SHP77 treated with DMSO at 0.1 percent for 48 hours (cell line): ENCODE results near the gene ANKFN1.

Experiments
- DNase-seq: peaks from one replicate; lab custom pipeline; 2025; lab: John Stamatoyannopoulos, UW

Gene ANKFN1

GRCh38 chr17:56436142-56436541 lies 282.9 kb downstream of the ANKFN1 start:
- DNase-seq = no peak

DNA sequence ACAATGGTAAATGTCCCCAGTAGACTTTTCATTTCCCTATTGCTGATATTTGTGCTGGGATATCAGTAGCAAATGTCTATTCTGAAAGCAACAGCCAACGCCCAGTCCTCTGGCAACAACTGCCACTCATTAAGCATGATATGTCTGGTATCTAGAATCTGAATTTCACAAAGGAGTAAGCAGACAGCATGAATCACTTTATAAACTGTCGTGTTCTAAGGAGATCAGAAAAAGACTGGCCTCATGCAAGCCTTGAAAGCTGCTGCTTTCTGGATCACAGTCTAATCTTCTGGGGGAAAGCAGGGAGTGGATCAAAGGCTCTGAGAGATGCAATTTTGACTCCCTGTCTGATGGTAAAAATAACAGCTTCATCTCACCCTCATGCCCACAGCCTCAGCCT lies 287.1 kb downstream of the ANKFN1 start:
- DNase-seq = no peak

DNA sequence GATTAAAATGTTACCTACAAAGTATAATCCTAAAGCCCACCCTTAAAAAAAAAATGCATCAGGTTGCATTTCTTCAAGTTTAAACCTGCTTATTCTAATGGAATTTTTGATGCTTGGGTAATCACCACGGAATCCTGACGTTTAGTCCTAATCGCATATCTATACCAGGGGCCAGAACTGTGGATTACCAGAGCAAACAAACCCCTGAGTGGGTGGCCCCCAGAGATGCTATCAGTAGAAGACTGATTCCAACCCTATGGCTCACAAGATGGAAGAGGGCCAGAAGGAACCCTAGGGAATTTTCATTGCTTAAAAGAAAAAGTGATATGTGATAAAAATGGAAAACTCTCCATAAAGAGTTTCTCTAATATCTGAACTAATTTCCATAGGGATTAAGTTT lies 288.0 kb downstream of the ANKFN1 start:
- no peak for DNase-seq

DNA sequence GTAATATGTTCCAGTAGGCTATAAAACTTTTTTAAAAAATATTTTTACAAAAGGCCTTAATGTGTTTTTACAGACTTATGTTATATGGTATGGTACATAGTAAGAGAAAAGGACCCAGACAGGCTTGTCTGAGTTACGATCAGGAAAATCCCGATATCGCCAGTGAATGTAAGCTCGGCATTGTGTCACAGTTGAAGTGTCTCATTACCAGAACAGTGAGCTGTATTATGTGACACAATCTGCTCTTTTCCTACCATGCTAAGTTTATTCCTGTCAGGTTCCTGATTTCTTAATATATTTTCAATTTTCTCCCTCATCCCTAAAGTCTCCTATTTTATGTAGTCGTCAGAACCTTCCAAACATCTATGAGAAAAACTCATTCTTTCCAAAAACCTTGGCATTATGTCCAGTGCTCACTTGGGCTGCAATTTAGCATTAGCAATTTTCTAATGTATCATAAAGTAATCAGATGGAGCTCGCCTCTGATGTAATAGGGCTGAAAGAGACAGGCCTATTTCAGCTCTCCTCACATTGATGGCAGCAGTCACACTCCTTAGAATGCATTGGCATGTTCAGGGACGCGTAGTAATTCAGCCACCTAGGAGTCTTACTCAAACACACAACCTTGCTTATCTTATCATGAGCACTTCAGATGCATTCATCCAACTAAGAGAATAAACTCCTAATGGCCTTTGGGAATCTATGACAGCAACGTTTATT lies 292.6 kb downstream of the ANKFN1 start:
- DNase-seq = no peak

DNA sequence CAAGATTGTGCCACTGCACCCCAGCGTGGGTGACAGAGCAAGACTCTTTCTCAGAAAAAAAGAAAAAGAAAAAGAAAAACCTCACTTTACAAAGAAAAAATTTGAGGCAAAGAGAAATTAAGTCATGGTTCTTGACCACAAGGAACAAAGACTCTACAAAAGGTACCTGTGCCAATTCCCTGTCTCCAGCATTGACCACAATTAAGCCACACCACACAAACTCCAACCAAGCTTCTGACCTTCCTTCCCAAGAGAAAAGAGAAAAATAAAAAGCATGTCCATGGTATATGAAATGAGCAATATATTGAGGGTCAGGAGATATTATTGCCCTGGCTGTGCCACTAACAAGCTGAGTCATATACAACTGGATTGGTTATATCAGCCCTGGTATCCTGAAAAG lies 293.9 kb downstream of the ANKFN1 start:
- DNase-seq = no peak

DNA sequence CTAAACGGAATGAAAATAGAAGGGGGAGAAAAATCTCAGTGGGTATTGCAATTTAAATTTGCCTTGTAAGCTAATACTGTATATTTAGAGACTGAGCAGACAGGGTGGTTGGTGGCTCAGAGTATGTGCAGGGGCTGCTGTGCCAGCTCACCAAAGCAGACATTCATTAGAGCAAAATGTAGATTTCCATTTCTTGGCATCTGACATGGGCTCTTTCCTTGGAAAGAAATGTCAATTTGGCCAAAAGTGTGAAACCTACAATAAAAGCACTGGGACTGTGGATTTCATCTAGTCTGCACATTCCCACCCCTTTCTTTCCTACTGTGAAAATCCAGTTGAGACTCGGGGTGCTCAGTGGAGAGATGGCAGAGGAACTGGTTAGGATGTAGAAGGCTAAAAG lies 295.1 kb downstream of the ANKFN1 start:
- no peak for DNase-seq

- DNase-seq = no peak
Measured at GRCh38 chr17:56449176-56449575, 295.9 kb downstream of the ANKFN1 start.

DNA sequence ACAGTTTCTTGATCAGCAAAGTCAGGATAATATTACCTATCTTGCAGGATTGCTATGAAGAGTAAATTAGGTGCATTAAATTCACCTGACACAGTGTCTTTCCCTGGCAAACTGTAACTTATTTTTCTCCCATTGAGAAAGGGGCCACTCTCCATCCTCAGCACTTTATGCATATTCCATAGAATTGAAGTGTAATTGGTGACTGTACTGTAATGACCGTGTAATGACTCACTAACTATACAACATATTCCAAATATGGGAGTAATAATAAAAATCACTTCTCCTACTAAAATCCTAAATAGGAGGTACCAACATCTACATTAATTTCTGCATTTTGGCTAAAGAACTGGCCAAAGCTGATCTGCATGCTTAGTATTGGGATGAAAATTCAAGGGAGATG lies 298.4 kb downstream of the ANKFN1 start:
- no peak for DNase-seq

GRCh38 chr17:56452461-56452860 lies 299.2 kb downstream of the ANKFN1 start:
- DNase-seq = no peak

- DNase-seq = no peak
Measured at GRCh38 chr17:56457501-56457900, 304.2 kb downstream of the ANKFN1 start.

- DNase-seq = no peak
Measured at GRCh38 chr17:56465886-56466285, 312.6 kb downstream of the ANKFN1 start.

DNA sequence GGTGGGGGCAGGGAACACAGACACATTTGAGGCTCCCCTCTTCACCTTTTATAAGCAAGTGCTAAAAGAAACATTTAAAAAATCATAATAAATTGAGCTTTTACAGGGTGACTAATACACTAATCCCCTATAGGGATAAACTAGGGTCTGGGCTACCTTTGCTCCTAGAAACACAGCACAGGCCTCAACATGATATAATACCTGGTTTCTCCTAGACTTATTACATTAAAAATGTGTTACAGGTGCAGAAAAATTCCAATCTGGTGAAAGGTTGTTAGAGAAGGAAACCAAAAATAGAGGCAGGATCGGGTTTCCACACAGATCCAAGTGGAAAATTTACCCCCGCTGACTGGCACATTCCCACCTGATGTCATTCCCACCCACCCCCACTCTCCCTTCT lies 315.6 kb downstream of the ANKFN1 start:
- DNase-seq = no peak

DNA sequence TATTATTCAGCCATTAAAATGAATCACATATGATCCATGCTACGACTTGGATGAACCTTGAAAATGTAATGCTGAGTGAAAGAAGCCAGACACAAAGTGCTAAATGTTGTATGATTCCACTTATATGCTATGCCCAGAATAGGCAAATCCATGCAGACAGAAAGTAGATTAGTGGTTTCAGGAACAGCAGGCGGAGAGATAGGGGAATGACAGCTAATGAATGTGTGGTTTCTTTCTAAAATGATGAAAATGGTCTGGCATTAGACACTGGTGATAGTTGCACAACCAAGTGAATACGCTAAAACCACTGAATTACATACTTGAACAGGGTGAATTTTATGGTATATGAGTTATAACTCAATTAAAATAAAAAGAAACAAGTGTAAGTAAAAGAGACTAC lies 318.4 kb downstream of the ANKFN1 start:
- no peak for DNase-seq

DNA sequence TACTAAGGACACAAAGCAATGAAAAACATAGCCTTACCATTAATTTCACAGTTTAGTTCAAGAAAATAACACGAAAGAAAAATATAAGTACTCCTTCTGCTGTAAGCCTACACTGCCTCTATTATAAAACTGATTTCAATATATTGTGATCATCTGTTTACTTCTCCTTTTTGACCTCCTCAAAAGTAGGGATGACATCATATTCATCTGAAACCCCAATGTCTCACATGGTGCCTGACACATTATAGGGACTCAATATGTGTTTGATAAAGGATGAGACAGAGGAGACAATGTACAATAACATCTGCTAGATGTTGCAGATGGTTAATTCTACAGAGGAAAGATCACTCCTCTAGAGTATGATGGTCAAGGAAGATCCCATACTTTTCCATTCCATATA lies 321.8 kb downstream of the ANKFN1 start:
- no peak for DNase-seq

- DNase-seq = no peak
Measured at GRCh38 chr17:56478836-56479447, 325.7 kb downstream of the ANKFN1 start.

- DNase-seq = no peak
Measured at GRCh38 chr17:56480501-56480900, 327.2 kb downstream of the ANKFN1 start.

GRCh38 chr17:56481659-56482058 lies 328.4 kb downstream of the ANKFN1 start:
- no peak for DNase-seq

- DNase-seq = no peak
Measured at GRCh38 chr17:56482229-56482628, 329.0 kb downstream of the ANKFN1 start.

DNA sequence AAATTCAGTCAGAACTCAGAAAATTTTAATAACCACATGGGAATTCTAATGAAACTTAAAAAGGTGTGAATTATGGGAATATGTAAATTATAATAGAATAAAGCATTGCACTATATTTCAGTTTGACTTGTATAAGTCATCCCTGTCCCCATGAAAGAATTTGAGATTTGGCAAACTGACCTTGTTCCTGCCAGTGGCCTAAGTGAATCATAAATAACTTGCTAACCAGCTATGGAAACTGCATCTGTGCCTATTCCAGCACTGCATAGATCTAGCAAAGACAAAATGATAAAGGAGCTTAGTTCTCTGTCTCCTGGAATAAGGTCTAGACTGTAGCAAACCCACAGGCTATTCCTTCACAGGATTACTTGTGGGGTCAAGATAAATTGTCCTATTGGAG lies 333.5 kb downstream of the ANKFN1 start:
- DNase-seq = no peak

DNA sequence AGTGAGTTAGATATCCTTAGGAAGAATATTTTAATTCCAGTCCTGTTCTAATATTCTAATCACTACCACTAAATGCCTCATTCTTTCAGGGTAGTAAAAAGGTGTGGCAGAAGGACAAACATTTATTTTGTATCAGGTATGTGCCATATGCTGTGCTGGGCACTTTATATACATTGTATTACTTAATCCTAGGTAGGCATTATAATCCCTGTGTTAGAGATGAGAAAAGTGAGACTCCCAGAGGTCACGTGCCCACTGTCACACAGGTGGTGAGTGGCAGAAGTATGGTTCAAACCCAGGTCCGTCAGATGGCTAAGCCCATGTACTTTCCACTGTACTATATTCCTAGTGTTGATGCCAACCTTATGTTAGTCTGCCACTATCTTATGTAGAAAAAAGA lies 335.5 kb downstream of the ANKFN1 start:
- DNase-seq = no peak

GRCh38 chr17:56489980-56490379 lies 336.7 kb downstream of the ANKFN1 start:
- no peak for DNase-seq

DNA sequence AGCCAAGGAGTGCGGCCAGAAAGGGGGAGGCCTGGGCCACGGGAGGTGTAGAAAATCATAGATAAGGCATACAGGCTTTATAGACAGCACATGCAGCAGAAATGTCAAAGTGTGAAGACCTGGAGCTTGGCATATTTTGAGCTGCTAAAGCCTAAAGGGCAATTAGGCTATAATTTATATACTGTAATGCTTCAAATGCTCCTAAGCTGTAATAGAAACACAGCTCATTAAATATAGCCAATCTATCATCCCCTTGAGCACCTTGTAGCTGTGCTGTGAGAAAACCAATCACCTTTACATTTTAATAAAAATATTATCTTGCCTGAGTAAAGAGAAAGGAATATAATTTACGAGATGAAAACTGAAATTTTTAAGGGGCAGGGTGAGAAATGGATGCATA lies 342.3 kb downstream of the ANKFN1 start:
- no peak for DNase-seq

DNA sequence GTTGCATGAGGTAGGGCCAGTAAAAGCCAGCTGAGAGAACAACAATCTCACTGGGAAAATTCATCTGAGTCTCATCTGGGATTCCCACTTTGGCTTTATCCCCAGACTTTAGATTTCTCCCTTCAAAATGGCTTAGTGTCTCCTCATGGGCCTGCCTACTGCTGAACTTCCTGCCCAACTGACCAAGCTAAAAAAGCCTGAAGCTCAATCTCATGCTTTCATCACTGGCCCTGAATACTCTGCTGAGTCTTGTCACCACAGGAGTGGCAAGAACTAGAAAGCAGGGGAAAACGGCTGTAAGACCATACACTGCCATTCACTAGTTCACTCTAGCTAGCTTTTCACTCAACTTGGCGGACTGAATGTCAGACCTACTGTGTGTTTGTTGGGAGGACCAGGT lies 343.9 kb downstream of the ANKFN1 start:
- no peak for DNase-seq

DNA sequence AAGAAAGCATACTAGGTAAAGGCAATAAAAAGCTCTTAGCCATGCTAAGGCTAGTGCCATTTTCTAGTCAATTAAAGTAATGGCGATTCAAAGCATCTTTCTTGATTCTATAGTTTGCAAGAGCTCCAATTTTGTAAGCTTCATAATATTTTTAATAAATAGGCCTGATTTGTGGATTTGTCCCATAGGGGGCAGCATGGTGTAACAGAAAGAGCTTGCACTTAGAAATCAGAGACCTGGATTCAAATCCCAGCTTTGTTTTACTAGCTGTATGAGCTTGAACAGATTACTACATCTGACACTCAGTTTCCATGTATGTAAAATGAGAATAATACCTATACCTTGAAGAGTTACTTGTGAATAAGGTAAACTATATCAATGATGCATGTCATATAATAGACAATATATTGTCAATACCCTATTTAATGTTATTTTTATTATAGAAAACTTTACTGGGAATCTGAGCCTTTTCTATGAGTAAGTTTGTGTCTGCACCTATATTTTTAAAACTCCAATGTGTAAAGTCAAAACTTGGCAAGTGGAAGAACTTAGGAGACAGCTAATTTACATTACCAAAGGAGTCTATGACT lies 346.6 kb downstream of the ANKFN1 start:
- DNase-seq = no peak
